Activated gamma-delta T cell (primary cell): ENCODE measurements around the gene EME2.
A peak's percentile ranks its signal among the peaks of the same experiment; 100 is the strongest.

Source experiments
- DNase-seq: peaks from one replicate; lab custom pipeline; 2025; lab: John Stamatoyannopoulos, UW

Gene EME2

GRCh38 chr16:1778200-1779179 is 5.9 kb downstream of the EME2 start:
- no peak for DNase-seq

- DNase-seq, result no peak
These were observed 6.7 kb downstream of the EME2 start for GRCh38 chr16:1779234-1779701.

DNA sequence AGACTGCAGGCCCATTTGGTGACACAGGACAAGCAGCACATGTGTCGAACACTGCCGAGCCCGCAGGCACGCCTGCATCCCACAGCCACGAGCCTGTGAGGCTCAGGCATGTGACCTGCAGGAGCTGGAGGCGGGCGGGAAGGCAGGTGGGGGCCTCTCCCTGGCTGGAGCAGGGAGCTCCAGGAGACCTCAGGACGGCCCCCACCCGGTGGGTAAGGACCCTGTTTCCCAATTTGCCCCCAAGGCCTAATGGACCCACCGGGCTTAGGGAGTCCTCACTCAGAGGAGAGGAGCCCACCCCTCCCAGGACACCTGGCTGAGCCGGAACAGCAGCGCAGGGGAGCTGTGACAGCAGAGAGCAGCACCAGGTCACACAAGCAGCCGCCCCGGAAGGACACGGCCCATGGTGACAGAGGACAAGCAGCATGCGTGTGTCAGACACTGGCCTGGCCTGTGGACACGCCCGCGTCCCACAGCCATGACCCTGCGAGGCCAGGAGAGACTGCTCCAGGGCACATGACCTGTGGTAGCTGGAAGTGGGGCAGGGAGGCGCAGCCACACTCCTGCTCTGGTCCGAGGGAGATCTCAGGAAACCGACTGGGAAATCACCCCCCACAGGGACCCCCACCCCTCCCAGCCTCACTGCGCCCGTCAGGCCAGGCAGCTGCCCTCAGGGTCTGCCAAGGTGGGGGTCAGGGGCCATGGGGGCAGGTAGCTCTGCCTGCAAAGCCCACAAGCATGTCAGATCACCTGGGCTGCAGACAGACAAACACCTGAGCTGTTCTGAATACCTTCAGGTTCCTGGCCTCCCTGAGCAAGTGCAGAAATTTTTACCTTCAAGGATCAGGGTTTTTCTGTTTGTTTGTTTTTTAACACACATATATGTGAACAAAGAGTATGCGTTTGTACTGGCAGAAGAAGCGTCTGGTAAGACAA is 7.4 kb downstream of the EME2 start:
- DNase-seq, result no peak

DNA sequence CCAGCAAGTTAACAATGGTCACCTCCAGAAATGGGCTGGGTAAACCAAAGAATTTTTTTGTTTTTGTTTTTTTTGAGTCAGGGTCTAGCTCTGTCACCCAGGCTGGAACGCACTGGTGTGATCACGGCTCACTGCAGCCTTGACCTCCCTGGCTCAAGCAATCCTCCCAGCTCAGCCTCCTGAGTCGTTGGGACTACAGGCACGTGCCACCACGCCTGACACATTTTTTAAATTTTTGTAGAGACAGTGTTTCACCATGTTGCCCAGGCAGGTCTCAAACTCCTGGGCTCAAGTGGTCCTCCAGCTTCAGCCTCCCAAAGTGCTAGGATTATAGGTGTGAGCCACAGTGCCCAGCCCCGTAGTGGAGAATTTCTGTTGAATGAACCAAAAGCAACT is 8.1 kb downstream of the EME2 start:
- no peak for DNase-seq

DNA sequence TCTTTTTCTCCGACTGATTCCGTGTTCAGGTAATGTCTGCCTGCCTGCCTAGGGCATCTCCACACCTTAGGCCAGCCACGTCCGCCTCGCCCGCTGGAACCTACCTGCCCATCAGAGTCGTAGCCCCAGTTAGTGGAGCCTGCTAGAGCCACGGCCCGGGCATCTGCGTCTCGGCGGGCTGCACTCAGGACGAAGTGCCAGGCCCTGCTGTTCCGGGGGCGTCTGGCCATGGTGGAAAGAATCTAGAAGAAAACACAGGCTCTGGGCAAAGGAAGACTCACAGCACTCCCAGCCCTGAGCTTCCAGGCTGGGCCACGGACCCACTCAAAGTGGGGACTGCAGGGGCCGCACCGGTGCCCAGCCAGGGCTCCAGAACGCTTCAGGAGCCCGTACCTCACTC is 8.6 kb downstream of the EME2 start:
- DNase-seq, result no peak

- DNase-seq, result no peak
These were observed 9.3 kb downstream of the EME2 start for GRCh38 chr16:1781758-1782407.

DNA sequence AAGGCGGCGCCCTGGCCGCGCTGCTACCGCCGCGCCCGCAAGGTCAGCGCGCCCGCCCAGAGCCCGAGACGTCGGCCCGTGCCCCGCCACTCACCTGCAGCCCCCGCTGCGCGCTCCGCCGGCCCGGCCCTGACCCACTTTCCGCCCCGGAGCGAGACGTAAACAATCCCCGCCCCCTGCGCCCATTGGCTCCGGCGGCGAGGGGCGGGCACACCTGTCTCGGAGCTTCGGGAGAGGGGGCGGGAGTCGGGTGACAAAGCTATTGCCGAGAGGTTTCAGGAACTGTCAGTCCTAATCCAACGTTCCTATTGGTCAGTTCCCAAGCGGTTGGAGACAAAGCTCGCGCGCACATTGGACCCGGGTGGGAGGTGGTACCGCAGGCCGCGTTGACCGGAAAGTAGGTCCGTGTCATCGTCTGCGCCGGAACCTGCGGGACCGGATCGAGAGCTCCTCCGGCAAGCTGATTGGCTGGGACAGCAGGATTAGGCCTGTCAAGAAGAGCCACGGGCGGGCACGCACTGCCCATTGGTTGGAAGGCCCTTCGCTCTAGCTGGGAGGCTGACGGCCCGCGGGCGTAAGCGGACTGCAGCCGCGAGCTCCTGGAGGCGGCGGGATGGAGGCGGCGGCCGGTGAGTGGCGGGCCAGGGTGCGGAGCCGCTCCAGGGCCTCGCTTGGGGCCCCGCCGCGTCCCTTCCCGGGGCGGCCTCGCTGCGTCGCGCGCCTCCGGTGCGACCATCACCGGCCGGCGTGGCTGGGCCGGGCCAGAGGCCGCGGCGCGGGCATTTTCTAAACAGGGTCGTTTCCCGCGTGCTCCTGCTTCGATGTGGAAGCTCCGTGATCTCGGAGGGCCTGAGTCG is 10.0 kb downstream of the EME2 start, which contains the start of the genes NUBP2 and SPSB3:
NUBP2 (plus strand) TSS at position 553 of the 857 bp plus-strand sequence; CDS start at position 614, 61 bp downstream.
SPSB3 (minus strand) TSS at position 164 of the 857 bp plus-strand sequence. CDS start 1,088 bp downstream, outside the sequence.
- DNase-seq, result peak; percentile 95

DNA sequence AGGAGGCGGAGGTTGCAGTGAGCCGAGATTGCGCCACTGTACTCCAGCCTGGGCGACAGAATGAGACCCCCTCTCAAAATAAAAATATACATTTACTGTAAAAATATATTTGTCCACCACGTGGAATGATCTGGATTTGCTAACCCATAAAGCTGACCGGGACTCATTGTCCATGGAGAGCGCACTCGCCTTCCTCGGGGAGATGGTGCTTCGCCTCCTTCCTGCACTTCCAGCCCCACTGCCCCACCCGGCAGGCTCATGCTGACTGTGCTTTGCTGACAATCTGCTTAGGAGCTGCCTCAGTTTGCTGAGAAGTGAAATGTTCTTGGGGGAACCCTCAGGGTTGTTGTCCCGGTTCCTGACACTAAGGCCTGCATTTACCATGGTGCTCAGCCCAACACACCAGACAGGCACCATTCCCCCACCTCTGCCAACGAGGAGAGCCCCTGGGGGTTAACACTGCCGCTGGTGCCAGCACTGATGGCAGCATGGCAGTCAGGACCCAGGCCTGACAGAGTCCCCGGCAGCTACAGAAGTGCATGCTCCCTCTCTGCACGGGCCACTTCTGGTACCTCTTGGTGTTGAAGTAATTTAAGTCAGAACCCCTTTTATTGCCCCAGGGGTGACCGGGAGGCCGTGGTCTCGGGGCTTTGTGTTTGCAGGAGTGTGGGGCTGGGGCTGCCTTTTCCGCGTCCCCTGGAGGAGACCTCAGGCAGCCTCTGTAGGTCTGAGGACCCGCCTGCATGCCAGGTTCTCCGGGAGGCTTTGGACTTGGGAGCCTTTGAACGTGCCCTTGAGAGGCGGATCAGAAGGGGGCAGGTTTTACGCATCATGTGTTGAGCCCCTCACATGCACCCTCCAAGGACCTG is 12.6 kb downstream of the EME2 start:
- DNase-seq, result no peak

GRCh38 chr16:1785846-1786170 is 13.2 kb downstream of the EME2 start:
- DNase-seq, result no peak

- no peak for DNase-seq
These were observed 13.8 kb downstream of the EME2 start for GRCh38 chr16:1786242-1787055.

- DNase-seq, result no peak
These were observed 14.4 kb downstream of the EME2 start for GRCh38 chr16:1787056-1787321.

DNA sequence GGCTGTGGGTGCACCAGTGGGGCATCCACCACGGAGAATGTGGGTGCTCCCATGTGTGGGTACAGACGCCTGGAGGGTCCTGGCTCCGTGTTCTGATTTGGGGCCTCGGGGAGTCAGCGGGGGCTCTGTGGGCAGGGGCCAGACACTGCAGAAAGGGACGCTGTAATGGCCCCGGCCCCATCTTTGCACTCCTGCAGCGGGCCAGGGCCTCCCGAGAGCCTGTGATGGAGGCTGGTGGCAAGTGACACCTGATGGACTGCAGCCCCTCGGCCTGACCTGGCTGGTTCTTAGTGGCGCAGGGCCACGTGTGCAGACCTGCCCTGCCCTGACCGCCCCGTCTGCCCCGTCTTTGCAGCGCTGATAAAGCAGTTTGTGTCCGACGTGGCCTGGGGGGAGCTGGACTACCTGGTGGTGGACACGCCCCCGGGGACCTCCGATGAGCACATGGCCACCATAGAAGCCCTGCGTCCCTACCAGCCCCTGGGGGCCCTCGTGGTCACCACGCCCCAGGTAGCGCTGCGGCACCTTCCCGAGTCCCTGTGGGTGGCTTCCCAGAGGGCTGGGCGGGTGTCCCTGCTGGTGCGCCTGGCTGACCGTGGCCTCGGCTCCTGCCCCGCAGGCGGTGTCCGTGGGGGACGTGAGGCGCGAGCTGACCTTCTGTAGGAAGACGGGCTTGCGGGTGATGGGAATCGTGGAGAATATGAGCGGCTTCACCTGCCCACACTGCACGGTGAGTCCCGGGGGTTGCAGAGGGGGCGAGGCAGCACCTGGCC is 14.9 kb downstream of the EME2 start:
- no peak for DNase-seq

DNA sequence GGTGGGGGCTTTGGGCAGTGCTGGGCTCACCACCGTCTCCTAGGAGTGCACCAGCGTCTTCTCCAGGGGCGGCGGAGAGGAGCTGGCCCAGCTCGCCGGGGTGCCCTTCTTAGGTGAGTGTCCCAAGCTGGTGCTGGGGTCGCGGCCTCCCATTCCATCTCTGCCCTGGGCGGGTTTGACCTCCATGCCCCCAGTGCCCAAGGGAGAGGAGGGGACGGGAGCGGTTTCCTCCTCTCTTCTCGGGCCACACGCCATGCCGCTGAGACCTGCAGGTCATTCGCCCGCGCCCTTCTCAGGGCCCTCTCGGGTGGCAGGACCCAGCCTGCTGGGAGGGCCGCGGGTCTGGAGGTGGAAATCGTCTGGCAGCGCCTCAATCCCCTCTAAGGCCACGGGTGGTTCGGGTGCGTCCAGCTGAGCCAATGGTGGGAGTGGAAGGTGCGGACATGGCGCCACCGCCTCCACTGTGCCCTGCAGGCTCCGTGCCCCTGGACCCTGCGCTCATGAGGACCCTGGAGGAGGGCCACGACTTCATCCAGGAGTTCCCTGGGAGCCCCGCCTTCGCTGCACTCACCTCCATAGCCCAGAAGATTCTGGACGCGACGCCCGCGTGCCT is 15.6 kb downstream of the EME2 start:
- no peak for DNase-seq

- DNase-seq, result no peak
These were observed 16.1 kb downstream of the EME2 start for GRCh38 chr16:1788708-1789100.

- DNase-seq, result no peak
These were observed 17.0 kb downstream of the EME2 start for GRCh38 chr16:1789643-1790045.

- no peak for DNase-seq
These were observed 17.6 kb downstream of the EME2 start for GRCh38 chr16:1790261-1790610.

DNA sequence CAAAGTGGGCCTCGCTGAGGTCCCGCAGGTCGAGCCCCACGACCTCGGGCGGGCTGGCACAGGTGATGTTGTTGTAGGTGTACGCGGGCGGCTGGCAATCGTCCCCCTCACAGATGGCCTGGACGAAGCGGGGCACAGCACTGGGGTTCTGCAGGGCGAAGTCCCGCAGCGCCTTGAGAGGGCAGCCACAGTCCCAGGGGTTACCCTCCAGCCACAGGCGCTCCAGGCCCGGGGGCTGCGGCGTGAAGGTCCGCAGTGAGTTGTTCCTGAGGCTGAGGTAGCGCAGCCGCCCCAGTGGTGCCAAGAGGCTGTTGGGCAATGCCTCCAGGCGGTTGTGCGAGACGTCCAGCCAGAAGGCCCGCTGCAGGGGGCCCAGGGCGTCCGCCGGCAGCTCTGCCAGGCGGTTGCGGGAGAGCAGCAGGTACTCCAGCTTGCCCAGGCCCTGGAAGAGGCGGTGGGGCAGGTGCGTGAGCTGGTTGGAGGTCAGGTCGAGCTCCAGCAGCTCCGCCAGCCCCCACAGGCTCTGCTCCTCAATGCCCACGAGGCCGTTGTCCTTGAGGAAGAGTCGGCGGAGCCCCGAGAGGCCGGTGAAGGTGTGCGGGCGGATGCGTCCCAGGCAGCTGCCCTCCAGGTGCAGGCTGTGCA is 18.1 kb downstream of the EME2 start:
- no peak for DNase-seq
